ENCODE results near the gene POU2AF2.
A peak's percentile ranks its signal among the peaks of the same experiment; 100 is the strongest.

Gene POU2AF2

DNA sequence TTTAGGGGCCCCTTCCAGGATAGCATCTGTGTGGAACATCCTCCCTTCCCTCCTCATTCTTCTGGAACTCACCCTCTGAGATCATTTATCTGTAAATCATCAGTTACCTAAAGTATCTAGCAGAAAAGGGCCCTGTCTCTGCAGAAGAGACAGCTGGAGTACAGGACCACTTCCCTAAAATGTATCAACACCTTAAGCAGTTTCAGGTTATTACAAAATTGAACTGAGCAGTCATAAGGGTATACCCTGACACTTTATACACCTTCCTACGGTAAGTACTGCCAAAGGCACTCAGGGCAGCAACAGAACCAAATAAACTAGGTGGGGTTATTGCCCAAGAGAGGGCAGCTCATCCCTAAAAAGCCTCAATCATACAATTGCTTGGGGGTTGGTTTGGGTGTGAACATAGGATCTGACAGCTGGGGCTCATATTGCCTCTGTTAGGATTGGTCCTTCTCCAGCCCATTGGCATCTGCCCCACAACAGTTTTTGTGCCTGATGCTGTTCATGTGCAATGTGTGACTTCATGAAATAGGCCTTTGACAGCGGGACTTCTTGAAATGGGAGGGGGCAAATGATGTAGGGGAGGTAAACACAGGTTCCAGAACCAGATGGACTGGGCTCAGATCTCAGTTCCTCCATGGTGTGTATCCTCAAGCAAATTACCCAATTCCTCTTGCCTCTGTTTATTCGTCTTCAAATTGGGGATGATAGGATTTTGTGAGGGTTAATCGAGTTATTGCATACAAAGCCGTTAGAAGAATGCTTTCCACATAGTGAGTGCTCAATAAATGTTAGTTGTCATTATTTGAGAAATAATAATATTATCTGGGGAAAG lies 55.7 kb downstream of the POU2AF2 start:
- no peak overlapping the region for H3K27ac ChIP-seq (replicated peaks)
- no peak for DNase-seq (ENCODE audit: low read depth in 1 of 2, low spot score in 1 of 2)
- H3K27me3 ChIP-seq (ENCODE audit: insufficient read depth, poor library complexity, severe bottlenecking), result peaks cover 29% of the 10 kb centered on the region
- H3K4me3 ChIP-seq (replicated peaks; ENCODE audit: insufficient read depth, low read length), result no peak overlapping the region
- TF ChIP-seq SPI1 (IDR thresholded peaks at IDR 0.05; ENCODE audit: borderline replicate concordance, low read depth), result peak; percentile 45; the same call in 1 of the 2 replicates
- TF ChIP-seq, protein P1, sequence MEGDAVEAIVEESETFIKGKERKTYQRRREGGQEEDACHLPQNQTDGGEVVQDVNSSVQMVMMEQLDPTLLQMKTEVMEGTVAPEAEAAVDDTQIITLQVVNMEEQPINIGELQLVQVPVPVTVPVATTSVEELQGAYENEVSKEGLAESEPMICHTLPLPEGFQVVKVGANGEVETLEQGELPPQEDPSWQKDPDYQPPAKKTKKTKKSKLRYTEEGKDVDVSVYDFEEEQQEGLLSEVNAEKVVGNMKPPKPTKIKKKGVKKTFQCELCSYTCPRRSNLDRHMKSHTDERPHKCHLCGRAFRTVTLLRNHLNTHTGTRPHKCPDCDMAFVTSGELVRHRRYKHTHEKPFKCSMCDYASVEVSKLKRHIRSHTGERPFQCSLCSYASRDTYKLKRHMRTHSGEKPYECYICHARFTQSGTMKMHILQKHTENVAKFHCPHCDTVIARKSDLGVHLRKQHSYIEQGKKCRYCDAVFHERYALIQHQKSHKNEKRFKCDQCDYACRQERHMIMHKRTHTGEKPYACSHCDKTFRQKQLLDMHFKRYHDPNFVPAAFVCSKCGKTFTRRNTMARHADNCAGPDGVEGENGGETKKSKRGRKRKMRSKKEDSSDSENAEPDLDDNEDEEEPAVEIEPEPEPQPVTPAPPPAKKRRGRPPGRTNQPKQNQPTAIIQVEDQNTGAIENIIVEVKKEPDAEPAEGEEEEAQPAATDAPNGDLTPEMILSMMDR (IDR thresholded peaks at IDR 0.05; ENCODE audit: insufficient read depth, low read length), result no peak
- TF ChIP-seq, protein P2, sequence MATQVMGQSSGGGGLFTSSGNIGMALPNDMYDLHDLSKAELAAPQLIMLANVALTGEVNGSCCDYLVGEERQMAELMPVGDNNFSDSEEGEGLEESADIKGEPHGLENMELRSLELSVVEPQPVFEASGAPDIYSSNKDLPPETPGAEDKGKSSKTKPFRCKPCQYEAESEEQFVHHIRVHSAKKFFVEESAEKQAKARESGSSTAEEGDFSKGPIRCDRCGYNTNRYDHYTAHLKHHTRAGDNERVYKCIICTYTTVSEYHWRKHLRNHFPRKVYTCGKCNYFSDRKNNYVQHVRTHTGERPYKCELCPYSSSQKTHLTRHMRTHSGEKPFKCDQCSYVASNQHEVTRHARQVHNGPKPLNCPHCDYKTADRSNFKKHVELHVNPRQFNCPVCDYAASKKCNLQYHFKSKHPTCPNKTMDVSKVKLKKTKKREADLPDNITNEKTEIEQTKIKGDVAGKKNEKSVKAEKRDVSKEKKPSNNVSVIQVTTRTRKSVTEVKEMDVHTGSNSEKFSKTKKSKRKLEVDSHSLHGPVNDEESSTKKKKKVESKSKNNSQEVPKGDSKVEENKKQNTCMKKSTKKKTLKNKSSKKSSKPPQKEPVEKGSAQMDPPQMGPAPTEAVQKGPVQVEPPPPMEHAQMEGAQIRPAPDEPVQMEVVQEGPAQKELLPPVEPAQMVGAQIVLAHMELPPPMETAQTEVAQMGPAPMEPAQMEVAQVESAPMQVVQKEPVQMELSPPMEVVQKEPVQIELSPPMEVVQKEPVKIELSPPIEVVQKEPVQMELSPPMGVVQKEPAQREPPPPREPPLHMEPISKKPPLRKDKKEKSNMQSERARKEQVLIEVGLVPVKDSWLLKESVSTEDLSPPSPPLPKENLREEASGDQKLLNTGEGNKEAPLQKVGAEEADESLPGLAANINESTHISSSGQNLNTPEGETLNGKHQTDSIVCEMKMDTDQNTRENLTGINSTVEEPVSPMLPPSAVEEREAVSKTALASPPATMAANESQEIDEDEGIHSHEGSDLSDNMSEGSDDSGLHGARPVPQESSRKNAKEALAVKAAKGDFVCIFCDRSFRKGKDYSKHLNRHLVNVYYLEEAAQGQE (IDR thresholded peaks at IDR 0.05; ENCODE audit: insufficient replicate concordance, low read depth), result no peak
- no peak for TF ChIP-seq GABPA (IDR thresholded peaks at IDR 0.05; ENCODE audit: low read depth)
- no peak for TF ChIP-seq POLR2AphosphoS5 (IDR thresholded peaks at IDR 0.05; ENCODE audit: low read depth)

DNA sequence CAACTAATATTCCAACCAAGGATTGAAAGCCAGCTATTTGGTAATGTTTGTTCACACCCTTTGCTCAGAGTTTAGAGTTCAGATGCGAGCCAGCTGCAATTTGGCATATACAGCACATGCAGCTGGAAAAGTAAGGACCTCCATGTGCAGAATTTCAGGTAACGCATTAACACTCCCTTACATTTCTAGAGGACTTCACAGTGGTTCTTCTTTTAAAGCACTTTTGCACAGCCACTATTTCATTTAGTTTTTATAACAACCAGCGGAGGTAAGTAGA lies 56.3 kb downstream of the POU2AF2 start:
- TF ChIP-seq, protein P2 (IDR thresholded peaks at IDR 0.05; ENCODE audit: insufficient replicate concordance, low read depth), result no peak
- no peak for TF ChIP-seq POLR2AphosphoS5 (IDR thresholded peaks at IDR 0.05; ENCODE audit: low read depth)
- TF ChIP-seq GABPA (IDR thresholded peaks at IDR 0.05; ENCODE audit: low read depth), result no peak
- TF ChIP-seq, protein P1 (IDR thresholded peaks at IDR 0.05; ENCODE audit: insufficient read depth, low read length), result no peak
- TF ChIP-seq SPI1 (IDR thresholded peaks at IDR 0.05; ENCODE audit: borderline replicate concordance, low read depth), result no peak
- no peak for DNase-seq (ENCODE audit: low read depth in 1 of 2, low spot score in 1 of 2)
- H3K27ac ChIP-seq (replicated peaks), result no peak overlapping the region
- peaks cover 29% of the 10 kb centered on the region for H3K27me3 ChIP-seq (ENCODE audit: insufficient read depth, poor library complexity, severe bottlenecking)
- H3K4me3 ChIP-seq (replicated peaks; ENCODE audit: insufficient read depth, low read length), result no peak overlapping the region

DNA sequence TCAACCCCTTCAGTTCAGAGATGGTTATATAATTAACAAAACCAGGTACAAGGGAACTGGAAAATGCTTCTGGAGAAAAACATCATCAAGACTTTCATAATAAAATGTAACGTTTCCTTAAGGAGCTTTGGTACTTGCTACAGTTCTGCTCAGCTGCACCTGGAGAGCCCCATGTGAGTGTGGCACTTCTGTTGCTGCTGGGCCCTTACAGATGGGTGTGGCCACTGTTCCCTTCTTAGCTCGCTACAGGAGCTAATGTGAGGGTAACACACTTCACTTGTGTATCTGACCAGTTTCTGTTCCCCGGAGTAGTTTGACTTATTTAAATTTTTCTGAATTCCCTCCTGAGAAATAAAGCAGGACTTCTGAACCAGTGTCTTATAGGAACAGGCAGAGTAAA lies 56.8 kb downstream of the POU2AF2 start:
- H3K27ac ChIP-seq (replicated peaks), result no peak overlapping the region
- DNase-seq (ENCODE audit: low read depth in 1 of 2, low spot score in 1 of 2), result no peak
- H3K4me3 ChIP-seq (replicated peaks; ENCODE audit: insufficient read depth, low read length), result no peak overlapping the region
- TF ChIP-seq GABPA (IDR thresholded peaks at IDR 0.05; ENCODE audit: low read depth) (no peak), SPI1 (IDR thresholded peaks at IDR 0.05; ENCODE audit: borderline replicate concordance, low read depth) (no peak), POLR2AphosphoS5 (IDR thresholded peaks at IDR 0.05; ENCODE audit: low read depth) (no peak)
- TF ChIP-seq, protein P1 (IDR thresholded peaks at IDR 0.05; ENCODE audit: insufficient read depth, low read length), result no peak
- TF ChIP-seq, protein P2 (IDR thresholded peaks at IDR 0.05; ENCODE audit: insufficient replicate concordance, low read depth), result no peak
- peaks cover 29% of the 10 kb centered on the region for H3K27me3 ChIP-seq (ENCODE audit: insufficient read depth, poor library complexity, severe bottlenecking)

Data from HL-60 (cell line).